ENCODE results near the gene GCN1. TPM values are rescaled to one million over a fixed set of nuclear protein-coding genes. Genes with fewer than 3 reads are reported as not detected.
A peak's percentile ranks its signal among the peaks of the same experiment; 100 is the strongest.

GCN1 gene
- total RNA-seq, 4 donors from 2014 or later: 52.5 to 99.4 (median 72.1) TPM

DNA sequence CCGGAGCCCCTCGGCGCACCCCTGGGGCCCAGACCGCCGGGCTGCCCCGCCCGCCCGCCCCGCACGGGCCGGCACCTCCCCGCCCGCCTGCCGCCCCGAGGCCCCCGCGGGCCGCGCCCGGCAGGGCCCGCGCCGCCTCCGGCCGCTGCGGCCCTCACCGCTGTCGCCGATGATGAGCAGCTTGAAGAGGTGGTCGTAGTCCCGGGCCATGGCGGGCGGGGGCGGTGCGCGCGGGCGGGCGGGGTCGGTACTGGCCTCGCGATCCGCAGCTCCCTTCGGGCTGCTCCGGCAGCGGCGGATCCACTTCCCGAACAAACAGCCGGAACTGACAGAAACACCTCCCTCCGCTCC is 78.1 kb downstream of the GCN1 start, which contains the start of gene RAB35:
Gene RAB35, minus strand, starts transcription at position 313 of the 351 bp plus-strand sequence. Its CDS starts 103 bp downstream, at position 210.
- ATAC-seq (ENCODE audit: low FRiP score) (peak; percentile 38), DNase-seq (ENCODE audit: low spot score) (no peak)
- TF ChIP-seq, protein P1, sequence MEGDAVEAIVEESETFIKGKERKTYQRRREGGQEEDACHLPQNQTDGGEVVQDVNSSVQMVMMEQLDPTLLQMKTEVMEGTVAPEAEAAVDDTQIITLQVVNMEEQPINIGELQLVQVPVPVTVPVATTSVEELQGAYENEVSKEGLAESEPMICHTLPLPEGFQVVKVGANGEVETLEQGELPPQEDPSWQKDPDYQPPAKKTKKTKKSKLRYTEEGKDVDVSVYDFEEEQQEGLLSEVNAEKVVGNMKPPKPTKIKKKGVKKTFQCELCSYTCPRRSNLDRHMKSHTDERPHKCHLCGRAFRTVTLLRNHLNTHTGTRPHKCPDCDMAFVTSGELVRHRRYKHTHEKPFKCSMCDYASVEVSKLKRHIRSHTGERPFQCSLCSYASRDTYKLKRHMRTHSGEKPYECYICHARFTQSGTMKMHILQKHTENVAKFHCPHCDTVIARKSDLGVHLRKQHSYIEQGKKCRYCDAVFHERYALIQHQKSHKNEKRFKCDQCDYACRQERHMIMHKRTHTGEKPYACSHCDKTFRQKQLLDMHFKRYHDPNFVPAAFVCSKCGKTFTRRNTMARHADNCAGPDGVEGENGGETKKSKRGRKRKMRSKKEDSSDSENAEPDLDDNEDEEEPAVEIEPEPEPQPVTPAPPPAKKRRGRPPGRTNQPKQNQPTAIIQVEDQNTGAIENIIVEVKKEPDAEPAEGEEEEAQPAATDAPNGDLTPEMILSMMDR (IDR thresholded peaks at IDR 0.05): no peak

DNA sequence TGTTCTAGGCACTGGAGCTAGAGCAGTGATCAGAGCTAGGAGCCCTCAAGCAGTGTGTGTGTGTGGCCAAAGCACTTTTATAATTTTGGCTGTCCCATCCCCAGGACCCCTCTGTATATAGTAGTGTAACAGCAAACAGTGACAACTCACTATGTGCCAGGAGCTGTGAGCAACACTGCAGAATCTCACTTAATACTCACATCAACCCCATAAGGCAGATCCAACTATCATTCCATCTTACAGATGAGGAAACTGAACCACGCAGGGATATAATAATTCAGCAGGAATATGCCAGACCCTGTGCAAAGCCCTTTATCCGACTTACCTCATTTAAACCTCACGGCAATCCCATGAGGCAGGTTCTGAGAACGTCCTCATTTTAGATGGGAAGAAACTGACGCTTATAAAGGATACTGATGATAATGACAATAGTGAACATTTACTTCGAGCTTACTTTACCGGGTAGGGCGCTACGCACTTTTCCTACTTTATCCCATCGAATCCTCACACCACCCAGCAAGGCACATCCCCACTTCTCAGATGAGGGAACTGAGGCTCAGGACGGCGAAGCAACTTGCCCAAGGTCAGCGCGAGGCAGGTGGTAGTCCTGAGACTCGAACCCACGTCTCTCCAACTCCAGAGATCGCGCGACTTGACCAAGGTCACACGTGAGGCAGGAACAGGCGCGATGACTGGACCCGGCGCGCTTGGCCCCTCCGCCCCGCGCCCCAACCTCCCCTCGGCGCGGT is 78.6 kb downstream of the GCN1 start:
- DNase-seq (ENCODE audit: low spot score) (no peak), ATAC-seq (ENCODE audit: low FRiP score) (no peak)
- TF ChIP-seq, protein P1 (IDR thresholded peaks at IDR 0.05): no peak

DNA sequence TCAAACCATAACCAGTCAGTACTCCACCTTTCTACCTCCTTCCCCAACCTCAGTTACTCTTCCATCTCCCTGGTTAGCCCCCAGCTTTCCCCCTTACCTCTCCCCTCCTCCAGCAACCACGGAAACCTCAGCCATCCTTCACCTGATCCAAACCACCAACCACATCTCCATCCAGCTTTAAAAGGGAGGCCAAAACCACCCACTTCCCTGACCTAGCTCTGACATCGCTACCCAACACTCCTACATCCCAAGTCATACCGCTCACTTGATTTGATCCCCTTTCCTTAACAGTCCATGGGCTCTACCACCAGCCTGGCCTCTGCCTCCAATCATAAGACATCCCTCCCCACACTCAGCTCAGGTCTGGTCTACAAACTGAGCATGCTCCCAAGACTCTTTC is 79.4 kb downstream of the GCN1 start:
- ATAC-seq (ENCODE audit: low FRiP score) (no peak), DNase-seq (ENCODE audit: low spot score) (no peak)
- TF ChIP-seq, protein P1 (IDR thresholded peaks at IDR 0.05): no peak

DNA sequence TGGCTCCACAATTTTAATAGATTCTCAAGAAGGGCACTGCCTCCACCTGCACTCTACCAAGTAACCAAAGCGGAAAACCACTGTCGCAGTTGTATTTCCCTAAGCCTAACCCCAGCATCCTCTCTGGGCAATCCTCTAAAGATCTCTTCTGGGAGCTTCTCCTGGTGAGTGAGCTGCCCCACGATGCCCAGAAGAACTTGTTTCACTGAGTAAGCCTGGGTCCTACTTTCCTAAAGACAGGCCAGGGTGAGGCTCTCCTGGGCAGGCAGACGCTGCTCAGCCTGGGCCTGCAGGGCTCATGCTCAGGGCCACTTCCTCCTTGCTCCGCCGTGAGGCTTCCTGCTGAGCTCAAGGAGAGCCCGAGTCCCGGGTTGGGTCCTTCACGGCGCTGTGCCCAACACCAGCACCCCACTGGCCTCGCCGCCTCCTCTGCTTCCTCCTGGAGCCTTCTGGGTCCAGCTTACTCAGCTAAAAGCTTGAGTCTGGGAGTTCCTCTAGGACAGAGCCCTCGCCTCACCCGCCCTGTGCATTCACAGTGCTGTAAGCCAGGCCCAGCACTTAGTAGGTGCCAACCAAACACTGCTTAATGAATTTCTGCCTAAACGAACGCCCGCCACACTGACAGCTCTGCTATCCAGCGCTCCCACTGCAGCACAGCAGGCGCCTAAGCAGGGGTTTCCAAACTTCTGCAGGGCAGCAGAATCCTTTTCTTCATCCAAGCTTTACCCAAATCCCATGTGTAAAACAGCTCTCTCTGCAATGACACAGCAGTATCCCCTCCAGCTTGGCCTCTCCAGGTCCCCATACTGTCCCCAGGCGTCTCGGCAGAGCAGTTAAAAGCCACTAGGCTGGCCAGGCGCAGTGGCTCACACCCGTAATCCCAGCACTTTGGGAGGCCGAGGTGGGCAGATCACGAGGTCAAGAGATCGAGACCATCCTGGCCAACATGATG is 83.7 kb downstream of the GCN1 start:
- ATAC-seq (ENCODE audit: low FRiP score) (peak; percentile 23), DNase-seq (ENCODE audit: low spot score) (no peak)
- TF ChIP-seq, protein P1 (IDR thresholded peaks at IDR 0.05): no peak

DNA sequence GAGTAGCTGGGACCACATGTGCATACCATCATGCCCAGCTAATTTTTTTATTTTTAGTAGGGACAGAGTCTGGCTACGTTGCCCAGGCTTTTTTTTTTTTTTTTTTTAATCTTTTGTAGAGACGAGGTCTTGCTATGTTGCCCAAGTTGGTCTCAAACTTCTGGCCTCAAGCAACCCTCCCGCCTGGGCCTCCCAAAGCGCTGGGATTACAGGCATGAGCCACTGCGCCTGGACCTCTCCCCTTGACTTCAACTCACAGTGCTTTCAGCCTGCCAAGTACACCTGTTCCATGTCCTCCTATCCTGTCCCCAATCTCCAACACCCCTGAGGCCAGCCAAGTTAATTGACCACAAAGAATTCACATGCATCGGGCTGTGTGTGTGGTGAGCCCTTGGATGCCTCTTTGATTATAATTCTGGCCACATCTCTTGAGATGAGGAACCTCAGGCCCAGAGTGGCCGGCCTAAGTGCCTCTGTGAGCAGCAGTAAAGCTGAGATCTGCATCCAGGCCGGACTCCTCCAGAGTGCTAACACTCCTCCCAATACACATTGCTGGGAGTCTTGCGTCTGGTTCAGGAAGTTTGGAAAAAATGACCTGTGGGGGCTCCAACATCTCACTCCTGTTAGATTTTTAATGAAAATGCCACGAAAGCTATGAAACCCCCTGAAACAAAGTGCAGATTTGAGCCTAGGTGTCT is 84.8 kb downstream of the GCN1 start:
- DNase-seq (ENCODE audit: low spot score) (no peak), ATAC-seq (ENCODE audit: low FRiP score) (no peak)
- TF ChIP-seq, protein P1 (IDR thresholded peaks at IDR 0.05): no peak

DNA sequence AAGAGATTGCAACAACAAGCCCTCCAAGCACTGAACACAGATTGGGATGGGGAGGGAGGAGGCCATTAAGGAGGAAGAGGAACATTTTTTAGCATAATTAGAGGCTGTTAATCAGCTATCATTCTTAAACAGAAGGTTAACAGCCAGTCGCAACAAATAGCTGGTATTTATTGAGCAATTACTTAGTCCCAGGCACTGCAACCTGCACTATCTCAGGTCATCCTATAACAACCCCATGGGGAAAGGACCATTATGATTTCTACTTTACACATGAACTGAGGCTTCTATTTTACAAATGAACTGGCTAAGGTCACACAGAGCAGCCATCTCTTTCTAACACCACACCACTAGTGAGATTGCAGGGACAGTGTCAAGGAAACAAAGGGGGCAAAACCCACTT is 88.4 kb downstream of the GCN1 start:
- ATAC-seq (ENCODE audit: low FRiP score) (no peak), DNase-seq (ENCODE audit: low spot score) (no peak)
- TF ChIP-seq, protein P1 (IDR thresholded peaks at IDR 0.05): no peak
